SK-N-SH (cell line): ENCODE measurements around the gene RGS9.

Experiments
- CTCF ChIP-seq: fragments of 200-600 bp; sonication (generic); IDR thresholded peaks from 2 replicates; pipeline ENCODE4 v1.6.1; 2017; ENCODE audit warnings: antibody characterized with exemption, mild to moderate bottlenecking, moderate library complexity
- EP300 ChIP-seq, 2 experiments: IDR thresholded peaks; 2 replicates each; pipeline versions ENCODE4 v1.4.0 to v1.6.1; 2012; ENCODE audit warnings: borderline replicate concordance in 1 of 2, low read depth in 1 of 2, low read length in 1 of 2
- EZH2phosphoT487 ChIP-seq: fragments of 200-600 bp; sonication (generic); IDR thresholded peaks from 2 replicates; pipeline ENCODE4 v1.6.1; 2017; ENCODE audit warnings: low read depth, mixed run types, mild to moderate bottlenecking, antibody characterized with exemption, moderate library complexity, borderline replicate concordance
- GATA2 ChIP-seq: sonication (generic); formaldehyde crosslinking; IDR thresholded peaks from 2 replicates; pipeline ENCODE4 v1.5.0; 2020; ENCODE audit warnings: mild to moderate bottlenecking, missing genetic modification reagents
- MAX ChIP-seq: IDR thresholded peaks from 2 replicates; pipeline ENCODE4 v1.4.0; 2012; ENCODE audit warnings: low read depth
- MXI1 ChIP-seq: IDR thresholded peaks from 2 replicates; pipeline ENCODE4 v1.6.1; 2012; ENCODE audit warnings: mild to moderate bottlenecking, low read depth, low read length, improper control_type of control experiment
- POLR2AphosphoS5 ChIP-seq: IDR thresholded peaks from 2 replicates; pipeline ENCODE4 v1.6.1; 2012; ENCODE audit warnings: low read depth, low read length
- TCF12 ChIP-seq: IDR thresholded peaks from 2 replicates; pipeline ENCODE4 v1.4.0; 2012

- no peak for TF ChIP-seq POLR2AphosphoS5
- no peak for TF ChIP-seq CTCF
- TF ChIP-seq EZH2phosphoT487 = no peak
- TF ChIP-seq EP300 (IDR thresholded peaks at IDR 0.05; ENCODE audit: borderline replicate concordance in 1 of 2, low read depth in 1 of 2, low read length in 1 of 2) = no peak
- TF ChIP-seq TCF12 = no peak
- TF ChIP-seq MAX = no peak
- no peak for TF ChIP-seq GATA2 (CRISPR knock-in tag)
- no peak for TF ChIP-seq MXI1
Measured at GRCh38 chr17:65197201-65197600, 60.0 kb downstream of the RGS9 start.
